HG02943 (cell line): ENCODE results near the gene ACSL6.

Experiments
- ATAC-seq: cut with Tn5 transposase; IDR thresholded peaks from one replicate; pipeline ENCODE4 v1.9.1; 2021; ENCODE audit warnings: mild to moderate bottlenecking, low read depth, moderate library complexity; ENCODE audit not compliant: unreplicated experiment

Gene ACSL6

GRCh38 chr5:131986161-131986912 is 25.1 kb downstream of the ACSL6 start:
- no peak for ATAC-seq

- ATAC-seq, result no peak
Observed at GRCh38 chr5:131984956-131985665, 26.3 kb downstream of the ACSL6 start.

DNA sequence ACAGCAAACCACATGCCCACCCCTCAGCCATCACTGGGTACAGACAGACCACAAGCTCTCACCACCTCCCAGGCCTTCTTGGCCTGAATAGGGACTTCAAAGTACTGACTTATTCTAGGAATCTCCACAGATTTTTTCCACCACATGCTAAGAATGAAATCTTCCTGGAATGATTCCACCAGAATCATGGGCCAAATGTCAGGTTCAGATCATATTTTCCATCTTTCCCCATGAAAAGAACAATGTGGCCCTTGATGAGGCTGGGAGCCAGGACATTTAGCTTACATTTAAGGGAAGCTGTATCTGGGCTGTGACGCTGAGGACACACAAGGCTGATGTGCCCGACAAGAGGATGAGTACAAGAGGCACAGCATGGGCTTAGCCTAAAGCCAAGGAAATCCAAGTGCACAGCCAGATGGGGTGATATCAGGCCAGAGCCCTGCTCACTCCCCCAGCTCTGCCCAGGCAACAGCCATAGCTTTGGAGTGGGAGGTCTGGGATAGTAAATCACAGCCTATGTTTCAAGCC is 28.1 kb downstream of the ACSL6 start:
- ATAC-seq, result no peak

DNA sequence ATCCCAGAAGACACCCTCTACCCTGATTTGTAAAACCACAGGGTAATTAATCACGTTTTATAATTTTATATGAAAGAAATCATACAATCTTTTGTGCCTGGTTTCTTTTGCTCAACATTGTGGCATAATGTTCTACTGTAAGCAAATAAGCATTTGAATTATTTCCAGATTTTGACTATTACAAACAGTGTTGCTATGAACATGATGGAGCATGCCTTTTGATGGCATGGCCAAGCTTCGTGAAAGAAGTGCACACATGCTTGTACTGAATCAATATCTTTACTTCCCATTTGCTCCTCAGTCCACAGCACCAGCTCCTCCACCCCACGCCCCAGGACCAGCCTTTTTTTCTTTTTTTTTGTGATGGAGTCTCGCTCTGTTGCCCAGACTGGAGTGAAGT is 29.9 kb downstream of the ACSL6 start:
- no peak for ATAC-seq

GRCh38 chr5:131980696-131981095 is 30.8 kb downstream of the ACSL6 start:
- ATAC-seq, result no peak

DNA sequence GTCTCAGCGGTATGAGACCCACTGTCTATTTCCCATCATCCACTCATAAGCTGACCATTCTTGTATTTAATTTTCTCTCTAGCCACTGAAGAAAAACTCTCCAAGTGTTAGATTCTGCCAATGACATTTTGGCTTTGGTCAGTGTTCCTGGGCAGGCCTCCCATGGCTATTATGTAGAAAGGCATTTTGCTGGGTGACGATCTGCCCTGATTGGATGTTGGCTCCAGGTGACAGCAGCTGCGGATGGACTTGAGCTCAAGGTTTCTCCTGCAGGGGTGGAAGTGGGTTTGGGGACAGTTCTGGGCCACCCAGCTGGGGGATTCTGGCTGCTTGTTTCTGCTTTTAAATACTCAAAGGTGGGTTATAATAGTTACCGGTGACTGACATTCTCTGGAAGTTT is 31.6 kb downstream of the ACSL6 start:
- ATAC-seq, result no peak

DNA sequence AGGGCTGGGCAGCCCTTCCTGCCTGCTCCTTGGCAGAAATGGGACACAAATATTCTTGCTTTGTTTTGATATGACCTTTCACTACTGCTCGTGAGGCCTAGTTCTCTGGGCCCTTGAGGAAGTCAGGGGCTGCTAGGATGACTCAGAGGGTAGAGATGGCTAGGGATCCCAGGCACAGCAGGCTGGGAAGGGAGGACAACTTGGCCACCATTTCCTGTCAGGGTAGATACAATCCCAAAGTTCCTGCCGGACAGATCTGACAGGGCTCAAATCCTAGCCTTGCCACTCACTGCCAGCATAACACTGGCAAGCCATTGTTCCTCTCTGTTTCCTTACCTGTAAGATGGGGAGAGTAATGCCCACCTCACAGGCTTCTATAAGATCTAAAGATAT is 34.2 kb downstream of the ACSL6 start:
- no peak for ATAC-seq

GRCh38 chr5:131976414-131977211 is 34.8 kb downstream of the ACSL6 start:
- ATAC-seq, result no peak

DNA sequence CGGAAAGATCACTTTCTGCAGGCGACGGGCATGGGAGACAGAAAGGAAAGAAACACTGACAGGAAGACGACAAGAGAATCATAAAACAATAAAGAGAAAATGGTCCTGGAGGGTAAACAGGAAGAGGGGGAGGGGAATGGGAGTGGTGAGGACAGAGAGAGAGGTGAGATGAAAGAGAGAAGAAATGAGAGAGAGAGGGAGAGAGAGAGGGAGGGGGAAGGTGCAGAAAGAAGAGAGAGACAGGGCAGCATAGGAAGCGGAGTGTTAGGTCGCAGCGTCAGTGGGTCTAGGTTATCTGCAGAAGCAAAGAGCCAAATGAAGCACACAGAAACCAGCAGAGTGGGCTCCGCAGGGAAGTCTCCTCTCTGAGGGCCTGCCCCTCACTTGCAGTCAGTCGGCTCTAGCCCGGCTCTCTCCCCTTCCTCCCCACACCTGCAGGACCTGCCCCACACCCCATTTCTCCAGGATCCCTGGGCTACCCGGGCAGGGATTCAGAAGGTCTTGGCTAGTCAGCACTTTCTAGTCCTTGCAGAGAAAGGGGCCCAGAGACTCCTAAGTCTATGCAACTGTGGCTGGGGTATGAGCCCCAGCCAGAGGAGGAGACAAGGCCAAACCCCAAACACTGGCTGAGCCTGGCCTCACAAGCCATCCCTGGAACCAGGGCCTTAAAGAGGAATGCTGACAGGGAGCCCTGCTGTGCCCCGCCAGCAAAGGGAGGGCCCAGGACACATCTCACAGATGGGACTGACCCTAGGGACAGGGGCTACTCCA is 36.3 kb downstream of the ACSL6 start:
- no peak for ATAC-seq

DNA sequence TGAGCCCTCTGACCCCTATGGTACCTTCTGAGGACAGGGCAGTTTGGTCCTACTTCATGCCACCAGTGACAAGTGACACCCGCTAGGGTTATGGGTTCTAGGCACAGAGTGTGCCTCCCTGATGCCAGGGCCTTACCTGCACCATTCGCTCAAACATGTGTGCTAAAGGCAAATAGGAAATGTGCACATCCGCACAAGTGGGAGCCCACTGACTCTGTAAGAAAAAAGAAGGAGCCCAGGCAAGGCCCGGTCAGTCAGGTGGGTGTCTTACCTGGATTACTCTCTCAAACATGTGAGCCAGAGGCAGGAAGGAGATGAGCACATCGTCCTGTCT is 36.9 kb downstream of the ACSL6 start:
- no peak for ATAC-seq

- no peak for ATAC-seq
Observed at GRCh38 chr5:131974016-131974415, 37.4 kb downstream of the ACSL6 start.

GRCh38 chr5:131973089-131973712 is 38.3 kb downstream of the ACSL6 start:
- ATAC-seq, result no peak

DNA sequence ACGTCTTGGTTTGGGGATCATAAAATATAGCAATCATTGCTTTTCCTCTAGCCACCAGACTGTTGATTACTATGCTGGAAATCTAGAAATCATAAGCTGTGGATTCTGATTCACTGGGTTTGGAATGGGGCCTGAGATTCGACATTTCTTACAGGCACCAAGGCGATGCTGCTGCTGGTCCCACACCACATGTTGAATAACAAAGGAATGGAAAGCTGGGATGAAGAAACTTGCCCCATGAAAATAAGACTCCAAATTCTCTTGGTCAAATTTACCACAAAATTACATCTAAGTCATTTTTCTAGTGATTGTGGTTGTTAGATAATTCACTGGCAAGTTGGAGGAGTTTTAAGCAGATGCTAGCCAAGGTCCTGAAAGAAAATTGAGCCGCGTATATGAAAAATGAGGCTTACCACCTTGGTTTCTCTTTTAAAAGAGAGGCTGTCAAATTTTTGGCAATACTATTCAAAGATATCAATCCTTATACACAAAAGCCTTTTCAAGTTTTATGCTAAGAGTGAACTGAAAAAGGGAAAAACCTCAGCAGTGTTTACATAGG is 43.0 kb downstream of the ACSL6 start:
- ATAC-seq, result no peak

DNA sequence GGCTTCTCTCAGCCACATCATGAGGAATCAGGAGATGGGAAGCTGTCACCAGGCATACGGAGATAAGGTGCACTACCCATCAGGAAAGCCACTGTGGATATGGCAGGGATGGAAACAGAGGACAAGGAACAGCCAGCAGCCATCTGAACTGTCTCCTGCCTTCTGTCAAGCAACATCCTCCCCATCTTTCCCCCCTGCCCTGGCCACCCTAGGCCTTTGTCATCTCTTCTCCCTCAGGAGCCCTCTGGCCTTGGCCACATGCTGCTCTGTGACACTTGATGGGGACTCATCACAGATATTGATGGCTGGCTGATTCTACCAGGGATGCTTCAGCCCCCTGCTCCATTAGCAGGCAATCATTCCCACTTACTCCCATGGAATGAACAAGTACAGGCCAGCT is 44.9 kb downstream of the ACSL6 start:
- ATAC-seq, result no peak

DNA sequence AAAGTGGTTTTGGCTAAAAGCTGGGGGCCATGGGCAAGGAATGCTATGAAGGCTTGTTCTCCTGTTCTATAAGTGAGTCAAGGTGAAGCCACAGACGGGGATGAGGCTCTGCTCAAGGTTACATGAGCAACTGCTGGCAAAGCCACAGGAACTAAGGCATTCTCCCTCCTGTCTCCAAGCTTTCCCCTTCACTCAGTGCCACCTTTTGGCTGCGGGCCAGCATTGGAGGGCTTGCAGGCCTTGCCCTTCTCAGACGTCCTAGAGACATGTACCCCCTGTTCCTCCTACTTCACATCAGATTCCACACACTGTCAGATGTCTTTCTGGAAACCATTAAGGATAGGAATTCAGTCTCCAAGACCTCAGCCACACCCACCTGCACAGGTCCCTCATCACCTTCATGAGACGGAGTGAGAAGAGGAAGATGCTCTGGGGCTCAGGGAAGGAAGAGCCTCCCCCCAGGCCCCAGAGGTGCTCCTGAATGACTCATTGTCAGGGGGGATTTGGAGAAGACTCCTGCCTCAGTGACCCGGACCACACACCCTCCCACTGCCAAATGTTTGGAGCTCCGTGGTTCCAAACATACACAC is 45.5 kb downstream of the ACSL6 start:
- ATAC-seq, result no peak

DNA sequence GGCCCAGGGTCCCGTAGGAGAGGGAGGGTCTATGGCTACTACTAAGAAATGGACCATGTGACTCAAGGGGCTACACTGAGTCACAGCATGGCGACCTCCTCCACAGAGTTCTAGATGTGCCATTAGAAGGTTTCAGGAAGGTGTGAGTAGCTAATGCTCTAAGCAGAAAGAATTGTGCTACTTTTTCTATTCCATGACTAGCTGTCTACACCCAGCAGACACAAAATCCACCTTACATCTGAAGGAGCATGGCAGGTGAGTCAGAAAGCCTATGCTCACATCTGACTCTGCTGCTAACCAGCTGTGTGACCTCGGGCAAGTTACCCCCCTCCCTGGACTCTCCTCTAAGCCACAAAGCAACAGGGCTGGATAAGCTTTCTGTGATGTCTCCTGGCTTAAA is 51.6 kb downstream of the ACSL6 start:
- ATAC-seq, result no peak

GRCh38 chr5:131959136-131959535 is 52.3 kb downstream of the ACSL6 start:
- no peak for ATAC-seq

DNA sequence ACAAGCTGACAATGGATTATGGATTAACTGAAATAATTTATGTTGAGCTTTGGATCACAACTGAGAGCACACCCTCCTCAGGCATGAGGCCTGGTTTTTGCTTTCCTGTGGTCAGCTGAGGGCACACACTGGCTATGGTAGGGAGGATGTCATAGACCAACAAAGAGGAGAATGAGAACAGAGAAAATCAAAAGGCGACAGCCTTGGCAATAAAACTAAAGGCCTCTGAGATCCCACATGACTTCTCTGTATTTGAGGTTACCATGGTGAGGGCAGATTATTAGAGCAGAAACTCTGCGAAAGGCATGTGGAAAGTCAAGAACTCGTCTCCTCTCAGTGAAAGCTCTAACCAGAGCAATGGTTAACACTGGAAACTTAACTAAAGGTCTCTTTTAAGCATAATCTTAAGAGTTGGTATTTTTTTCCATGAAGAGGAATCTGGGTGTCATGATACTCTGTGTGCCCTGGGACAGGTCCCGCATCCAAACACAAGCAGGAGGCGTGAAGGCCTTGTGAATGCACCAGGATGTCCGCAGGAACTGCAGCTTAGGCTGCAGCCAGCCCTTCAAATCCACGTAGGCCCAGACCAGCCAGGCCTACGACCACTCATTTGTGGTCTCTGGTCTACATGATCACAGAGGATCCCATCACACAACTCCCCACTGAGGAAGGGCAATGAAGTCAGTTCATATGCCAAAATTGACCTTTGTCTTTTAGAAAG is 53.6 kb downstream of the ACSL6 start:
- ATAC-seq, result no peak

- no peak for ATAC-seq
Observed at GRCh38 chr5:131953969-131954368, 57.5 kb downstream of the ACSL6 start.
